K562 (cell line): ENCODE results near the gene B4GALNT2. TPM values are rescaled to one million over a fixed set of nuclear protein-coding genes. Genes with fewer than 3 reads are reported as not detected.

Experiments used
- CBFB ChIP-seq: sonication (generic); formaldehyde crosslinking; IDR thresholded peaks from 2 replicates; pipeline ENCODE4 v1.4.0; 2020; ENCODE audit warnings: mild to moderate bottlenecking, missing genetic modification reagents
- CSDE1 ChIP-seq, 2 experiments: fragments of 450-650 bp; IDR thresholded peaks; 2 replicates each; pipeline ENCODE4 v1.6.1; 2016; ENCODE audit warnings: mild to moderate bottlenecking in 1 of 2
- CXXC5 ChIP-seq: fragments of 250-450 bp; sonication (Bioruptor Pico); IDR thresholded peaks from 2 replicates; pipeline ENCODE4 v1.8.0; 2022; ENCODE audit warnings: inconsistent platforms, mild to moderate bottlenecking, moderate library complexity
- DPF2 ChIP-seq: fragments of 450-650 bp; IDR thresholded peaks from 2 replicates; pipeline ENCODE4 v1.6.1; 2016
- FOXA1 ChIP-seq: fragments of 450-650 bp; IDR thresholded peaks from 2 replicates; pipeline ENCODE4 v1.6.1; 2016; ENCODE audit warnings: mild to moderate bottlenecking, borderline replicate concordance
- FOXJ3 ChIP-seq: sonication (generic); formaldehyde crosslinking; IDR thresholded peaks from 2 replicates; pipeline ENCODE4 v1.4.0; 2020; ENCODE audit warnings: mild to moderate bottlenecking, missing genetic modification reagents
- HOXB6 ChIP-seq: fragments of 250-450 bp; sonication (Bioruptor Pico); IDR thresholded peaks from 2 replicates; pipeline ENCODE4 v1.5.1; 2022; ENCODE audit warnings: mild to moderate bottlenecking, borderline replicate concordance
- HSF4 ChIP-seq: fragments of 250-450 bp; sonication (Bioruptor Pico); IDR thresholded peaks from 2 replicates; pipeline ENCODE4 v2.1.2; 2022; ENCODE audit warnings: mild to moderate bottlenecking, moderate library complexity, borderline replicate concordance
- NCOR1 ChIP-seq: fragments of 450-650 bp; IDR thresholded peaks from 2 replicates; pipeline ENCODE4 v1.6.1; 2016; ENCODE audit warnings: mild to moderate bottlenecking, moderate library complexity
- NONO ChIP-seq, 2 experiments: fragments of 200-400 bp in 1 of 2; fragments of 450-650 bp in 1 of 2; formaldehyde crosslinking in 1 of 2; IDR thresholded peaks; 2 replicates each; pipeline ENCODE4 v1.6.1; 2017; ENCODE audit warnings: low read depth in 2 of 2, mild to moderate bottlenecking in 2 of 2, moderate library complexity in 2 of 2, low read length in 1 of 2
- NR1H2 ChIP-seq: sonication (generic); formaldehyde crosslinking; IDR thresholded peaks from 2 replicates; pipeline ENCODE4 v1.4.0; 2020; ENCODE audit warnings: mild to moderate bottlenecking, missing genetic modification reagents
- RNF2 ChIP-seq: sonication (generic); IDR thresholded peaks from 2 replicates; pipeline ENCODE4 v1.6.1; 2016
- SMC3 ChIP-seq: conservative IDR thresholded peaks from 2 replicates; pipeline ENCODE4 v1.6.1; 2011; ENCODE audit warnings: low read depth, low read length, improper control_type of control experiment; ENCODE audit not compliant: insufficient read depth
- YBX1 ChIP-seq: fragments of 450-650 bp; IDR thresholded peaks from 2 replicates; pipeline ENCODE4 v1.7.1; 2016; ENCODE audit warnings: mild to moderate bottlenecking
- ZNF77 ChIP-seq: fragments of 250-450 bp; sonication (Bioruptor Pico); IDR thresholded peaks from 2 replicates; pipeline ENCODE4 v1.5.0; 2020
- polyA plus RNA-seq, 8 experiments: library from polyadenylated mRNA; depleted of rRNA in 4 of 8; stranded (reverse) in 5 of 8; unstranded in 3 of 8; fragments of >200 nt; fragmentation: Nextera tagmentation in 2 of 8; fragmentation: Illumina TruSeq in 1 of 8; extraction: Ambion mirVana in 2 of 8; extraction: Trizol in 1 of 8; gene quantifications; 2 replicates each; pipeline versions ENCODE4 v1.2.1 to v1.2.3, GENCODE V29; 2011 to 2014; ENCODE audit warnings: inconsistent platforms in 1 of 8, missing spikeins in 1 of 8
- total RNA-seq, 7 experiments: library from RNA; depleted of rRNA in 6 of 7; stranded (reverse); fragments of >200 nt in 6 of 7; fragmentation: Illumina TruSeq in 2 of 7; extraction: Trizol in 2 of 7; gene quantifications; 2 replicates each; pipeline versions ENCODE4 v1.2.1 to v1.2.3, GENCODE V29; 2011 to 2021; ENCODE audit warnings: low replicate concordance in 1 of 7
- TF ChIP-seq, protein P1 (sequence below): fragments of 450-650 bp; IDR thresholded peaks from 2 replicates; pipeline ENCODE4 v1.6.1; 2016; ENCODE audit warnings: antibody characterized with exemption
- TF ChIP-seq, protein P2 (sequence below): fragments of 450-650 bp; IDR thresholded peaks from 2 replicates; pipeline ENCODE4 v1.6.1; 2016; ENCODE audit warnings: mild to moderate bottlenecking
- TF ChIP-seq, protein P3 (sequence below): fragments of 200-400 bp; formaldehyde crosslinking; IDR thresholded peaks from 2 replicates; pipeline ENCODE4 v1.6.1; 2017; ENCODE audit warnings: mild to moderate bottlenecking, low read depth, low read length, moderate library complexity
- TF ChIP-seq, protein P4 (sequence below): sonication (generic); formaldehyde crosslinking; IDR thresholded peaks from 2 replicates; pipeline ENCODE4 v1.8.1; 2023; ENCODE audit warnings: mild to moderate bottlenecking, missing genetic modification reagents
- TF ChIP-seq, protein P5 (sequence below): fragments of 450-650 bp; IDR thresholded peaks from 2 replicates; pipeline ENCODE4 v1.6.1; 2016; ENCODE audit warnings: low read depth, mild to moderate bottlenecking, moderate library complexity

B4GALNT2 gene
- total and polyA plus RNA-seq, 9 of the 15 experiments (the other 6 are each of a cell fraction or from before 2014, with no cell fraction given), result not detected

DNA sequence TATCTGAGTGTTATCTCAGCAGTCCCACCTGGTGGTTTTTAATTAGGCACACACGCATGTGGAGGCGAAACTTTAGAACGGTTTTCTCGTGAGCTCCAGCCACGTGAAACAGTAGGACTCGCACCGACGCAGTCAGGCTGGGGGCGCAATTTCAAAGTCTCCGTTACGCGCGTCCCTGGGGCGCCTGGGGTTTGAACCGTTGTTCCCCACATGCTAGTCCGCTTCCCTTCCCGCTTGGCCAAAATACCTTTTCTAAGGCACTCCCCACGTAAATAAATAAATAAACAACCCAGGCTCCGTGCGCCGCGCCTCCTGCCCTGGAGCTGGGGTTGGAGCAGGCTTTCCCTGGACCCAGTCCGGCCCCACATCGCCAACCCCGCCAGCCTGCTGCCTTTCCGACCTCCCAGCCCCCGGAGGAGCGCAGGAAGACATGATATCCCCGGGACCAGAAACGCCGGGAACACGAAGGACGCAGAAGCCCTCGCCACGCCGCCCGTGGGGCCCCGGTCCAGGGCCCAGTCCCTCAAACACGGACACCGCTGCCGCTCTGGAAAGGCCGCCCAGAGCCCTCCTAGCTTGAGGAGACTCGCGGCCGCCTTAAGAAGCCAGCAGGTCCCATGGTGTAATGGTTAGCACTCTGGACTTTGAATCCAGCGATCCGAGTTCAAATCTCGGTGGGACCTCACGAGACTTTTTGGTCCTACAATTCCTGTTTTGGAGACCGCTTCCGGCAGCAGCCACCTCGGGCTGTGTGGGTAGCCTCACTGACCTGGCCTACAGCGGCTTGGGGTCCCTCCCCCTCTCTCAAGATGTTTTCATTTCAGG, 59.6 kb downstream of the B4GALNT2 start (continued):
- TF ChIP-seq NONO (IDR thresholded peaks at IDR 0.05; ENCODE audit: low read depth in 2 of 2, low read length in 1 of 2), result peak in 1 of 2 experiments; percentile 58; a peak in 1 of 4 replicates
- TF ChIP-seq CBFB, result no peak
- TF ChIP-seq, protein P1, sequence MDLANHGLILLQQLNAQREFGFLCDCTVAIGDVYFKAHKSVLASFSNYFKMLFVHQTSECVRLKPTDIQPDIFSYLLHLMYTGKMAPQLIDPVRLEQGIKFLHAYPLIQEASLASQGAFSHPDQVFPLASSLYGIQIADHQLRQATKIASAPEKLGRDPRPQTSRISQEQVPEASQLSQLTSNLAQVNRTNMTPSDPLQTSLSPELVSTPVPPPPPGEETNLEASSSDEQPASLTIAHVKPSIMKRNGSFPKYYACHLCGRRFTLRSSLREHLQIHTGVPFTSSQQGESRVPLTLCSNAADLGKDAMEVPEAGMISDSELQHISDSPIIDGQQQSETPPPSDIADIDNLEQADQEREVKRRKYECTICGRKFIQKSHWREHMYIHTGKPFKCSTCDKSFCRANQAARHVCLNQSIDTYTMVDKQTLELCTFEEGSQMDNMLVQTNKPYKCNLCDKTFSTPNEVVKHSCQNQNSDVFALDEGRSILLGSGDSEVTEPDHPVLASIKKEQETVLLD, result 0 out of 2 replicates have a peak, but pooled peaks have one; percentile 15
- peak; percentile 66; the same call in 1 of the 2 replicates for TF ChIP-seq NR1H2 (CRISPR knock-in tag)
- no peak for TF ChIP-seq HOXB6
- no peak for TF ChIP-seq ZNF77 (CRISPR knock-in tag)
- TF ChIP-seq HSF4 (CRISPR knock-in tag), result no peak
- no peak for TF ChIP-seq FOXA1
- TF ChIP-seq, protein P2, sequence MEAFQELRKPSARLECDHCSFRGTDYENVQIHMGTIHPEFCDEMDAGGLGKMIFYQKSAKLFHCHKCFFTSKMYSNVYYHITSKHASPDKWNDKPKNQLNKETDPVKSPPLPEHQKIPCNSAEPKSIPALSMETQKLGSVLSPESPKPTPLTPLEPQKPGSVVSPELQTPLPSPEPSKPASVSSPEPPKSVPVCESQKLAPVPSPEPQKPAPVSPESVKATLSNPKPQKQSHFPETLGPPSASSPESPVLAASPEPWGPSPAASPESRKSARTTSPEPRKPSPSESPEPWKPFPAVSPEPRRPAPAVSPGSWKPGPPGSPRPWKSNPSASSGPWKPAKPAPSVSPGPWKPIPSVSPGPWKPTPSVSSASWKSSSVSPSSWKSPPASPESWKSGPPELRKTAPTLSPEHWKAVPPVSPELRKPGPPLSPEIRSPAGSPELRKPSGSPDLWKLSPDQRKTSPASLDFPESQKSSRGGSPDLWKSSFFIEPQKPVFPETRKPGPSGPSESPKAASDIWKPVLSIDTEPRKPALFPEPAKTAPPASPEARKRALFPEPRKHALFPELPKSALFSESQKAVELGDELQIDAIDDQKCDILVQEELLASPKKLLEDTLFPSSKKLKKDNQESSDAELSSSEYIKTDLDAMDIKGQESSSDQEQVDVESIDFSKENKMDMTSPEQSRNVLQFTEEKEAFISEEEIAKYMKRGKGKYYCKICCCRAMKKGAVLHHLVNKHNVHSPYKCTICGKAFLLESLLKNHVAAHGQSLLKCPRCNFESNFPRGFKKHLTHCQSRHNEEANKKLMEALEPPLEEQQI, result 0 out of 2 replicates have a peak, but pooled peaks have one; percentile 18
- TF ChIP-seq FOXJ3, result no peak
- TF ChIP-seq RNF2, result peak; percentile 79; the same call in 1 of the 2 replicates
- TF ChIP-seq SMC3, result 0 out of 2 replicates have a peak, but pooled peaks have one; percentile 7
- TF ChIP-seq, protein P3, sequence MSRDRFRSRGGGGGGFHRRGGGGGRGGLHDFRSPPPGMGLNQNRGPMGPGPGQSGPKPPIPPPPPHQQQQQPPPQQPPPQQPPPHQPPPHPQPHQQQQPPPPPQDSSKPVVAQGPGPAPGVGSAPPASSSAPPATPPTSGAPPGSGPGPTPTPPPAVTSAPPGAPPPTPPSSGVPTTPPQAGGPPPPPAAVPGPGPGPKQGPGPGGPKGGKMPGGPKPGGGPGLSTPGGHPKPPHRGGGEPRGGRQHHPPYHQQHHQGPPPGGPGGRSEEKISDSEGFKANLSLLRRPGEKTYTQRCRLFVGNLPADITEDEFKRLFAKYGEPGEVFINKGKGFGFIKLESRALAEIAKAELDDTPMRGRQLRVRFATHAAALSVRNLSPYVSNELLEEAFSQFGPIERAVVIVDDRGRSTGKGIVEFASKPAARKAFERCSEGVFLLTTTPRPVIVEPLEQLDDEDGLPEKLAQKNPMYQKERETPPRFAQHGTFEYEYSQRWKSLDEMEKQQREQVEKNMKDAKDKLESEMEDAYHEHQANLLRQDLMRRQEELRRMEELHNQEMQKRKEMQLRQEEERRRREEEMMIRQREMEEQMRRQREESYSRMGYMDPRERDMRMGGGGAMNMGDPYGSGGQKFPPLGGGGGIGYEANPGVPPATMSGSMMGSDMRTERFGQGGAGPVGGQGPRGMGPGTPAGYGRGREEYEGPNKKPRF, result no peak
- TF ChIP-seq CXXC5 (CRISPR knock-in tag), result peak; percentile 99
- TF ChIP-seq CSDE1 (IDR thresholded peaks at IDR 0.05), result peak in 1 of 2 experiments; percentile 76; a peak in 2 of 4 replicates
- no peak for TF ChIP-seq DPF2
- no peak for TF ChIP-seq YBX1
- TF ChIP-seq, protein P4, sequence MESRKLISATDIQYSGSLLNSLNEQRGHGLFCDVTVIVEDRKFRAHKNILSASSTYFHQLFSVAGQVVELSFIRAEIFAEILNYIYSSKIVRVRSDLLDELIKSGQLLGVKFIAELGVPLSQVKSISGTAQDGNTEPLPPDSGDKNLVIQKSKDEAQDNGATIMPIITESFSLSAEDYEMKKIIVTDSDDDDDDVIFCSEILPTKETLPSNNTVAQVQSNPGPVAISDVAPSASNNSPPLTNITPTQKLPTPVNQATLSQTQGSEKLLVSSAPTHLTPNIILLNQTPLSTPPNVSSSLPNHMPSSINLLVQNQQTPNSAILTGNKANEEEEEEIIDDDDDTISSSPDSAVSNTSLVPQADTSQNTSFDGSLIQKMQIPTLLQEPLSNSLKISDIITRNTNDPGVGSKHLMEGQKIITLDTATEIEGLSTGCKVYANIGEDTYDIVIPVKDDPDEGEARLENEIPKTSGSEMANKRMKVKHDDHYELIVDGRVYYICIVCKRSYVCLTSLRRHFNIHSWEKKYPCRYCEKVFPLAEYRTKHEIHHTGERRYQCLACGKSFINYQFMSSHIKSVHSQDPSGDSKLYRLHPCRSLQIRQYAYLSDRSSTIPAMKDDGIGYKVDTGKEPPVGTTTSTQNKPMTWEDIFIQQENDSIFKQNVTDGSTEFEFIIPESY, result peak; percentile 60
- peak; percentile 49 for TF ChIP-seq NCOR1
- TF ChIP-seq, protein P5, sequence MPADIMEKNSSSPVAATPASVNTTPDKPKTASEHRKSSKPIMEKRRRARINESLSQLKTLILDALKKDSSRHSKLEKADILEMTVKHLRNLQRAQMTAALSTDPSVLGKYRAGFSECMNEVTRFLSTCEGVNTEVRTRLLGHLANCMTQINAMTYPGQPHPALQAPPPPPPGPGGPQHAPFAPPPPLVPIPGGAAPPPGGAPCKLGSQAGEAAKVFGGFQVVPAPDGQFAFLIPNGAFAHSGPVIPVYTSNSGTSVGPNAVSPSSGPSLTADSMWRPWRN, result peak; percentile 89
